Measurements from ENCODE around the gene MAML2.

- TF ChIP-seq POLR2A (IDR thresholded peaks at IDR 0.05; ENCODE audit: low read depth) (no peak), CTCF (IDR thresholded peaks at IDR 0.05) (peak in 1 of 3 experiments; percentile 9), EP300 (IDR thresholded peaks at IDR 0.05) (no peak)
These were observed 79.7 kb downstream of the MAML2 start for GRCh38 chr11:96263238-96263763.

Data from esophagus muscularis mucosa (tissue), 4 donors.